Measurements from ENCODE around the gene WWP2. TPM values are rescaled to one million over a fixed set of nuclear protein-coding genes. Genes with fewer than 3 reads are reported as not detected.
"Not testable (repeated sequence)": the region's sequence is repeated elsewhere in the genome, so short reads cannot be mapped to it uniquely, and the experiment has no call there.

WWP2 gene
- total RNA-seq, 1 donor from 2014 or later: 13.1 TPM

DNA sequence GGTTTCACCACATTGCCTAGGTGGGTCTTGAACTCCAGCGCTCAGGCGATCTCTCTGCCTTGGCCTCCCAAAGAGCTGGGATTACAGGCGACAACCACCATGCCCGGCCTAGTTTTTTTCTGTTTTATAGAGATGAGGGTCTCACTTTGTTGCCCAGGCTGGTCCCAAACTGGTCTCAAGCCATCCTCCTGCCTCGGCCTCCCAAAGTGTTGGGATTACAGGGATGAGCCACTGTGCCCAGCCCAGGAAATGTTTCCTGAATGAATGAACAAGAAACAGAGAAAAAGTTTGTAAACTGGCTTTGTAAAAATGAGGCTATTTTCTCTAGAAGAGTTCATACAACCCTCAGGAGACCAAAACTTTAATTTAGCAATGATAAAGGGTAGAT, 68.0 kb downstream of the WWP2 start:
- DNase-seq (ENCODE audit: low read depth): no peak

DNA sequence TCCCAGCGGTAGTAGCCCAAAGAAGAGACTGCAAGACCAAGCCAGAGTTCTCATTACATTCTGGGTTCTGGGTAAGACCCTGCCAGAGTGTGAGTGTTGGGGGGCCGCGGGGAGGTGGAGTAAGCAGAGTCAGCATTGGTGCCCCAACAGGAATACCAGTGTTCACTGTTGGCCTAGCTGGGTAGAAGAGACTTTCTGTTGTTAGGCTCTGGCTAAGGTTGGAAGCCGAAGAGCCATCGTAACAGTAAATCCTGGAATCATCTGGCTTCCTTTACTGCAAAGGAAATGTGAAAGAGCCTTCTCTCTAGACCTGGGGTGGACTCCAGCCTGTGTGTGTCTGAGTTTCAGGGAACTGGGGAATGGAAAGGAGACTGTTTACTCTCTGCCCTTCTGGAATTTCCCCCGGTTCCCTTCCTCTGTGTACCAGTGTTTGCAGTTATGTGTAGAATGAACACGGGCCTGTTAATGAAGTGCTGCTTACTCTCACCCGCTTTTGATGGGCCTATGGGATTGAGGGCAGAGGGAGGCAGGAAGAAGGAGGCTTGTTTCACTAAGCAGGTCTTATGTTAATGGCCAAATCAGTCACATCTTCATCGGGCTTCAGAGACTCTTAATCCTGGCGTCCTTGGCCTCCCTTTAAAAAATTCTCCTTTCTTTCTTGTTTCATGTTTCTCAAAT, 68.5 kb downstream of the WWP2 start:
- DNase-seq (ENCODE audit: low read depth): no peak

GRCh38 chr16:69831212-69832123, 69.3 kb downstream of the WWP2 start:
- no peak for DNase-seq (ENCODE audit: low read depth)

- peak; percentile 73 for DNase-seq (ENCODE audit: low read depth)
Measured at GRCh38 chr16:69833357-69834282, 71.5 kb downstream of the WWP2 start.

DNA sequence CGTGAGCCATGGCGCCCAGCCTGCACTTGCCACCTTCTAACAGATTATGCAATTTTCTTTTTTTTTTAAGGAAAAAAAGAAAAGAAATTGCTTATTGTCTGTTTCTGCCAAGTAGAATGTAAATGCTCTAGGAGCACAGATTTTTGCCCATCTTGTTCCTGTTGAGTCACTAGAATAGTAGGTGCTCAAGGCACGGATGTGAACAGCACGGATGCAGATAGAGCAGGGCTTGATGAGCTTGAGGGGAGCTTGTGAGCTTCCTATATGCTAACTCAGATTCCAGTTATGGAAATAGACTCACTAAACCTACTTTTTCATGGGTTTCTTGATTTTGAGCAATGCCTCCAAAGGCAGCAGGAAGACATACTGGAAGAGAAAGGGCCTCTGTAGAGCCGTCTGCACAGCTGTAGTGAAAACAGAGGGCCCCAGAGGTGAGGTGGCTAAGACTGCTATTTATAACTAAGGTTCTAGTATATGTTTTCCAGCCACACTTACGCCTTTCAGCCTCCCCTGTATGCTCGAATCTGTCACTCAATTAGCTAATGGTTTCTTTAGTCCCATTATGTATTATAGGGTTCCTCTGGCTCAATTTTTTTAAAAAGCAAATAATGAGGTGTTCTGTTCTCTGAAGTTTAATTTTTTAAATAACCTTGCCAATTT, 72.8 kb downstream of the WWP2 start:
- DNase-seq (ENCODE audit: low read depth): no peak

- no peak for DNase-seq (ENCODE audit: low read depth)
Measured at GRCh38 chr16:69836257-69836656, 74.1 kb downstream of the WWP2 start.

DNA sequence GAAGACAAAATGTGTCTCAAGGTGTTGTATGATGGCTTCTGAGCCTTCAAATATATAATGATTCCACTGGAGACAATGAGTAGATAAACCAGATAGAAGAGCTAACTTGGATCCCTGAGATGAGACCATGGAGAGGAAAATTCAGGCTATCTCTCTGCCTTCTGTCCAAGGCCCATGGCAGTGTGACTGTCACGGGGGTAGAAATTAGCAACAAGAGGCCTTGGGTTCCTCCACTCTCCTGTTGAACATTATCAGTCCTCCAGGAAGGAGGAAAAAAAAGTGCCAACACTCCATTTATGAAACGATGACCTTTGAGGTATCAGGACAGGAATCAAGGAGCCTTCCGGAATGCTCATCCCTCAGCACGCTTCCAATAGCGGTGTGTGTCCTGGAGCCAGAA, 75.2 kb downstream of the WWP2 start:
- DNase-seq (ENCODE audit: low read depth): no peak

DNA sequence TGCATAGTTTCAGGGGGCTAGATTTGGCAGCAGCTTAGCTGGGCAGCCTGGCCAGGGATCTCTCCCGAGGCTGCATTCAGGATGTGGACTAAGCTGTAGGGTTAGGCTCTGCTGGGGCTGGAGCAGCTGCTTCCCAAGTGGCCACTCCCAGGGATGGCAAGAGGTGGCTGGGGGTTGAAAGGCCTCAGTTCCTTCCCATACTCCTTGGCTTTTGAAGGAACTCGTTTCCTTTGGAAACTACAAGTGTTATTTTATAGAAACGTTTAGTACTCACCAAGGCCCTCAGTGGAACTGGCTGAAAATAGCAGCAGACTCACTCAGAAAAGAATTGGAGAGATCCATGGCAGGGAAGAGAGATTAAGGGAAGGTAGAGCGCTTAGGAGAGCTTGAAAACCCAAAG, 76.4 kb downstream of the WWP2 start:
- peak; percentile 78 for DNase-seq (ENCODE audit: low read depth)

DNA sequence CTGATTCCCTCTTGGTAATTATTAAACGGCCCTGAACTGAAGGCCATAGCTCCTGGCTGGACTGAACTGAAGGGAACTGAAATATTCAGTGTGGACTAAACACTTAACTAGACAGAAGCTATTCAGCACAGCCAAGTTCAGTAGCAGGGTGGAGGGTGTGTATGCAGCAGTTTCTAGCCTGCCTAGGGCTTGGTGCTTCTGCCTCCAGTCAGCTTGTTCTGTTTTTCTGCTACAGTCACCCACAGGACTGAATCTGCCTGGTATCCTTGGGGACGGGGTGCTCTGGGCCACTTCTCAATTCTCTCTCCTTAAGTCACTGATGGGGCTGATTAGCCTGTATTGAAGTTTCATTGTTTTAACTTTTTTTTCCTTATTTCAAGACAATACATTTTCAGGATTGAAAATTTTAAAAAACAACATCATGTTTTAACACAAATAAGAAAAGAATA, 77.1 kb downstream of the WWP2 start:
- peak; percentile 51 for DNase-seq (ENCODE audit: low read depth)

DNA sequence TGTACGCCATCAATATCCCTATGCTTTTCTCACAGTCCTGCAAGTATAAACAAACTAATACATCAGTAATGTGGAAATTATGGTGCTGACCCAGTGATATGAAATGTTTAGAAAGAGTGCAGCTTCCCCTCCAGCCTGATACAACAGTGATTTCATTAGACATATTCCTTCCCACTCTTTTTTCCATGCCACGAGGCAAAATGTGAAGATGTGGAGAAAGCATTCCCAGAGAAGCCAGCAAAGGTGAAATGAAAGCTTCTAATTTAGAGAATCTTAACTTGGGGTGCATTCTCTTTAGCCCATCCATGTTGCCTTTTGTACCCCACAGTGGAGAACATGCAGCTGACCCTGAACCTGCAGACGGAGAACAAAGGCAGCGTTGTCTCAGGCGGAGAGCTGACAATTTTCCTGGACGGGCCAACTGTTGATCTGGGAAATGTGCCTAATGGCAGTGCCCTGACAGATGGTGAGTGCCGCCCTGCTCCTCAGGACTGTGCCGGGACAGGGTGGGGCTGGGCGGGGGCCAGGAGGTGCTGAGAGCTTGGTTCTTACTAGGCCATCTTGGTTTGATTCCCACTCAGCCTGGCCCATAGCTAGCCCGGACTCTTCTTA, 77.8 kb downstream of the WWP2 start:
- DNase-seq (ENCODE audit: low read depth): peak; percentile 80

DNA sequence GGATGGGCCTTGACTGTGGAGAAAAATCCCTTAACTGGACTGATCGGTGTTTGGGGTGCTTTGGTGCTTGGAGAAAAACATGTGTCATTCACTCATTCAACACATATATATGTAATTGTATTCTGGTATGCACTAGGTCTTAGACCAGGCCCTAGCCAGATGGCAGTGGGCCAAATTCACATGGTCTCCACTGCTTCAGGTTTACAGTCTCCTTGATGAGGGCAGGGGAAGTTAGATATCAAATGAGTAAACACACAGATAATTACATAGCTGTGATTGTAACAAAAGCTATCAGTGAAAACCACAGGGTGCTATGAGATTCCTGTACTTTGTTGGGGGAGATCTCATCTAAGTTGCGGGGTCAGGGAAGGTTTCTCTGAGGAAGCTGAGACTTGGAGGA, 78.8 kb downstream of the WWP2 start:
- no peak for DNase-seq (ENCODE audit: low read depth)

GRCh38 chr16:69844441-69844840, 82.3 kb downstream of the WWP2 start:
- DNase-seq (ENCODE audit: low read depth): no peak

GRCh38 chr16:69845181-69845580, 83.0 kb downstream of the WWP2 start:
- DNase-seq (ENCODE audit: low read depth): no peak

GRCh38 chr16:69847643-69848042, 85.5 kb downstream of the WWP2 start:
- peak; percentile 36 for DNase-seq (ENCODE audit: low read depth)

- peak; percentile 97 for DNase-seq (ENCODE audit: low read depth)
Measured at GRCh38 chr16:69848637-69849545, 86.8 kb downstream of the WWP2 start.

- no peak for DNase-seq (ENCODE audit: low read depth)
Measured at GRCh38 chr16:69851491-69852240, 89.5 kb downstream of the WWP2 start.

DNA sequence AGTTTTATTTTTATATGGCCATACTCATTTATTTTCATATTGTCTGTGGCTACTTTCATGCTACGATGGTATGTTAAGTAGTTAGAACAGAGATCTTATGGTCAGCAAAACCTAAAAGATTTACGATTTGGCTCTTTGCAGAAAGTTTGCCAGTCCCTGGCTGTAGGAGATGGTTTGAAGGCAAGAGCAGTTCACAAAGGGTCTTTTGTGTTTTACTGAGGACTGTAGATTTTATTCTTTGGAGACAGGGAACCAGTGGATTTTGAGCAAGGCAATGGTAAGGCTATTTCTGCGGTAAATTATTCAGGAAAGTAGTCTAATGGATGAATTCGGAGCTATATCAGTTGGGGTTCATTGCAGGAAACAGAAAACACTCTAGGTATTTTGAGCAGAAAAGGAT, 90.7 kb downstream of the WWP2 start:
- DNase-seq (ENCODE audit: low read depth): no peak

- DNase-seq (ENCODE audit: low read depth): no peak
Measured at GRCh38 chr16:69853481-69853880, 91.3 kb downstream of the WWP2 start.

DNA sequence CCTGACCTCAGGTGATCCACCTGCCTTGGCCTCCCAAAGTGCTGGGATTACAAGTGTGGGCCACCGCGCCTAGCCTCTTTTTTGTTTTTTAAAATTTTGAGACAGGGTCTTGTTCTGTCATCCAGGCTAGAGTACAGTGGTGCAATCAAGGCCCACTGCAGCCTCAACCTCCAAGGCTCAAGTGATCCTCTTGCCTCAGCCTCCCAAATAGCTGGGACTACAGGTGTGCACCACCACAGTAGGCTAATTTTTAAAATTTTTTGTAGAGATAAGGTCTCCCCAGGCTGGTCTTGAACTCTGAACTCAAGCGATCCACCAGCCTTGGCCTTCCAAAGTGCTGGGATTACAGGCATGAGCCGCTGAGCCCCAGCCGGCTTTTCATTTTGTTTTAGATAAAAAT, 92.6 kb downstream of the WWP2 start:
- not testable (repeated sequence) for DNase-seq (ENCODE audit: low read depth)

All from myocyte (in vitro differentiated cells).